ENCODE results near the gene PLEKHG4.

PLEKHG4 gene

GRCh38 chr16:67246081-67246755 lies 33.1 kb upstream of the PLEKHG4 start:
- peak; percentile 39 for DNase-seq

GRCh38 chr16:67246756-67247191 lies 32.6 kb upstream of the PLEKHG4 start:
- DNase-seq, result no peak

- peak; percentile 94 for DNase-seq
Observed at GRCh38 chr16:67247192-67248072, 31.9 kb upstream of the PLEKHG4 start, which contains the start of gene FHOD1. Gene FHOD1 (minus strand): TSS chr16:67247481. CDS start chr16:67247410, 71 bp downstream.

- no peak for DNase-seq
Observed at GRCh38 chr16:67248073-67248400, 31.3 kb upstream of the PLEKHG4 start.

DNA sequence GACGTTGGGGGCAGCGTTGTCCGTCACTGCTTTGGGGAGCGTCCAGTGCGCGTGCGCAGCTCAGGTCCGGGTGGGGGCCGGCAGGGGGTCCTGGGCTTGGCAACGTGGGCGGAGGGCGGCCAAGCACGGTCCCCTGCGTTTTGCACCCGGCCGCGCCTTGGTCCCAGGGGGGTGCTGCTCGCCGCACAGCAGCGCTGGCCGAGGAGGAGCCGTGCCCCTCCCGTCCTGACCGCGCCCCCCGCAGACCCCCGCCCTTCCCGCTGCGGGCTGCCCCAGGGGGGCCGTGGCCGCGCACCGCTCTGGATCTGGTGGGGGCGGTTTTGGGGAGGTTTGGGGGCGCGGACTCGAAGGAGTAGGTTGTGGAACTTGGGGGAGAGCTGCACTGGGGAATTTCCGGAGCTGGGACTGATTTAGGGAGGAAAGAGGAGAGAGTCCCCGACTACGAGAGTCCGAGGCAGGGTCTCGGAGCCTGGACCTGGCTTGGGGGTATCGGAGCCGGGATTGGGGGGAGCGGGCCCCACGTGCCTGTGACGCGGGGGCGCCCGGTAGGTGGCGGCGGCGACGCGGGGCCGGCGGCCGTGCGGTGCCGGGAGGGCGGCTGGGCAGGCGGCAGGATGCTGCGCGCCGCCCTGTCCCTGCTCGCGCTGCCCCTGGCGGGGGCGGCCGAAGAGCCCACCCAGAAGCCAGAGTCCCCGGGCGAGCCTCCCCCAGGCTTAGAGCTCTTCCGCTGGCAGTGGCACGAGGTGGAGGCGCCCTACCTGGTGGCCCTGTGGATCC lies 30.7 kb upstream of the PLEKHG4 start, which contains the start of gene SLC9A5:
Gene SLC9A5, plus strand, starts transcription at position 579 of the 777 bp plus-strand sequence. Its CDS starts 36 bp downstream, at position 615.
- no peak for DNase-seq

DNA sequence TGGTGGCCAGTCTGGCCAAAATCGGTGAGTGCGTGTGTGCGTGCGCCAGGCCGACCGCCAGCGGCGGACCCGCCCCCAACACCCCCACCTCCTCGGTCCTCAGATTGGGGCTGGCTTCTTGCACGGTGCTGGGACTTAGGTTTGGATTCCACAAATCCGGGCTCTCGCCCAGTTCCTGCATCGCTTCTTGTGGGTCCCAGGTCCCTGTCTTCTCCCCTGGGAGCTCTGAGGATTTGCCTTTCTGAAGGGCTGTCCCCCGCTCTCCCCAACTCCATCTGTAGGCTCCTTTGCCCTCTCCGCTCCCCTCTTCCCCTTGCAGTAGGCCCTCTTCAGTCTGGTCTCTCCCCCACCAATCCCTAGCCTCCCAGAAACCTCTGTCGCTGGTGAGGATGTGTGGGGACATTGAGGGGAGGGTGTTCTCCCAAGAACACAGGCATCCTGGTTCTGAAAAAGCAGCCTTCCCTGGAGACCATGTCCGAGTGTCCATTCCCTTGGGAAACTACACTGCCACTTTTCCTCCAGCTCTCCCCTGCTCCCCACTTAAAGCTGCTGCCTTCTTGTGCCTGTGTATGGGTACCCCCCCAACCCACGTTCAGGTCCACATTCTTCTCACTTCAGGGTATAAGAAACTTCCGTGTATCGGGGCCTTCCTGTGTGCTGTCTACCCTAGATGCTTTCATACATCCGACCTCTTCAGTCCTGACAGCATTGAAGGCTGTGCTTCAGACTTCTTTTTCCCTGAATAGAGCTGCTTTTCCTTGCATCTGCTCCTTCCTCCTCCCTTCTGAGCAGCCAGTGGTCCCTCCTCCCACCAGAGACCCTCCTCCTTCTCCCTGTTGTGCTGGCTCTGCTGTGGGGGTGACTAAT lies 29.9 kb upstream of the PLEKHG4 start:
- DNase-seq, result no peak

DNA sequence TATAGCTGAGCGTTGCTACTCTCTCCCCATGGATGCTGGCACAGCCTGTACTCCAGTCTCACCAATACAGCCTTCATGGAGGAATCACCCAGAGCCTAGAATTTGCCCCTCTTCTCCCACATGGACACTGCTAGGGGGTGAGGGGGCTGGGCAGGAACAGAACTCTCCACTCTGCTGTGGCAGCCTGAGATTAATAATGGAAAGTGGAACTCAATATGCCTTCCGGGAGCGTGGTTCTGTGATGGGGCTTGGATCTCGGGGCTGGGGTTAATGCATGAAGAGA lies 29.3 kb upstream of the PLEKHG4 start:
- DNase-seq, result no peak

- DNase-seq, result no peak
Observed at GRCh38 chr16:67252609-67253497, 26.5 kb upstream of the PLEKHG4 start.

DNA sequence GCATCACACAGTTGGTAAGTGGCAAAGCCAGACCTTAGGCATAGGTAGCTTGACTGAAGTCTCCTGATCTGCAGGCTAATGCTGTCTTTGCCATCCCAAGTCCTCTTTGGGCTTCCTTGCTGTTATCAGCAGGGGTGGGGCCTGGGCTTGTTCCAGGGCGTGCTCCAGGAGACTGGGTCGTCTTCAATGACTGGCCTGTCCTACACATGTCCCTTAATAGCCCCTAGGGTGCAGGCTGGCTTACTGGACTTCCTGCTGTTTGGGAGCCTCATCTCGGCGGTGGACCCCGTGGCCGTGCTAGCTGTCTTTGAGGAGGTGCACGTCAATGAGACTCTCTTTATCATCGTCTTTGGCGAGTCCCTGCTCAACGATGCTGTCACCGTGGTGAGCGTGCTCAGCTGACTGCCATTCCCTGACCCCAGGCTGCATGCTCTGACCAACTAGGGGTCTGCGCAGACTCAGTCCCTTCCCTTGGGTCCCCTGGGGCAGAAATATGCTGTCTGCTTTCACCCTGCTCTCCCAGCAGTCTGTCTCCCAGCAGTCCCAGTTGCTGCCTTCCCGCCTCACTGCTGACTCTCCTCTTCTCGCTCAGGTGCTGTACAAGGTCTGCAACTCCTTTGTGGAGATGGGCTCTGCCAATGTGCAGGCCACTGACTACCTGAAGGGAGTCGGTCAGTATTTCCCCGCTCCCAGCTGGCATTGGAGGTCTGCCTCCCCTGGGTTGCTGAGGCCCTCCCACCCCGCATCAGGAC lies 24.4 kb upstream of the PLEKHG4 start:
- no peak for DNase-seq

- DNase-seq, result no peak
Observed at GRCh38 chr16:67255553-67256221, 23.6 kb upstream of the PLEKHG4 start.

DNA sequence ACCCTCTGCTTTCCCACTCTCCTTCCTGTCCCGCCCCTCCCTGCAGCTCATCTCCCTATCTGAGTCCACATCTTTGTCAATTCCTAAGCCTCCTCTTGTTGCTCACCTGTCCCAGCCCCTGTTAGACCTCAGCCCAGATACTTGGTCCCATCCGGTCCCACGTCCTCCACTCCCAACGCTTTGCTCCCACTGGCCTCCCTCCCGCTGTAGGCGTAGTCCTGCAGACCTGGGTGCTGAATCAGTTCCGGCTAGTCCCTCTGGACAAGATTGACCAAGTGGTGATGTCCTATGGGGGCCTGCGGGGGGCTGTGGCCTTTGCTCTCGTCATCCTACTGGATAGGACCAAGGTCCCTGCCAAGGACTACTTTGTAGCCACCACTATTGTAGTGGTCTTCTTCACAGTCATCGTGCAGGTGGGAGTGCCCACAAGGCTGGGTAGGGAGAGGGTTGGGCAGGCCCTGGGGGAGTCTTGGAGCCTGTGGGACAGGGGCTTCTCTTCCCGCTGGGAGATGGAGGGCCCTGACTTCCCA lies 22.6 kb upstream of the PLEKHG4 start:
- DNase-seq, result no peak

DNA sequence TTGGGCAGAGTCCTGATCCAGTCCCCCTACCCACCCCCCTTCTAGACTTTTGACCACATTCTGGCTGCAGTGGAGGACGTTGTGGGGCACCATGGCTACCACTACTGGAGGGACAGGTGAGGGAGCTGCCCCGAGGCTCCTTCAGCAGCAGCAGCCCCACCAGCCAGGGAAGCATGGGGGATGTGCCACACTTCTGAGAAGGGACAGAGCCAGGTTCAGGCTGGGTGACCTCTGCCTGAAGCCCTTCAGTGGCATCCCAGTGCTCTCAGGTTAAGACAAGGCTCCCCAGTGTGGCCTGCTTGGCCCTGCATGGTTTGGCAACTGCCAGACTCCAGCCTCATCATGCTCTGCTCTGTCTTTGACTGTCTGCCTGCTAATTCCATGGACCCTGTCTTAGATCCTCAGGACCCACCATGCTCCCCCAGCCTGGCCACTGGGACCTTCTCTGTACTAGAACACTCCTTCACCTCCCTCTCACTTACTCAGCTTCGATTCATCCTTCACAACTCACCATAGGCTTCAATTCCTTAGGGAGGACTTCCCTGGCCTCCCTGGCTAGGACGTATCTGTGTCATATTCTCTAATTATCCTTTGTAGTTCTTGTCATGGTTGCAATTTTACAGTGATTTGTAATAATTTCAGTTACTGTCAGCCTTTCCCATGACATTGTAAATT lies 21.7 kb upstream of the PLEKHG4 start:
- DNase-seq, result no peak

DNA sequence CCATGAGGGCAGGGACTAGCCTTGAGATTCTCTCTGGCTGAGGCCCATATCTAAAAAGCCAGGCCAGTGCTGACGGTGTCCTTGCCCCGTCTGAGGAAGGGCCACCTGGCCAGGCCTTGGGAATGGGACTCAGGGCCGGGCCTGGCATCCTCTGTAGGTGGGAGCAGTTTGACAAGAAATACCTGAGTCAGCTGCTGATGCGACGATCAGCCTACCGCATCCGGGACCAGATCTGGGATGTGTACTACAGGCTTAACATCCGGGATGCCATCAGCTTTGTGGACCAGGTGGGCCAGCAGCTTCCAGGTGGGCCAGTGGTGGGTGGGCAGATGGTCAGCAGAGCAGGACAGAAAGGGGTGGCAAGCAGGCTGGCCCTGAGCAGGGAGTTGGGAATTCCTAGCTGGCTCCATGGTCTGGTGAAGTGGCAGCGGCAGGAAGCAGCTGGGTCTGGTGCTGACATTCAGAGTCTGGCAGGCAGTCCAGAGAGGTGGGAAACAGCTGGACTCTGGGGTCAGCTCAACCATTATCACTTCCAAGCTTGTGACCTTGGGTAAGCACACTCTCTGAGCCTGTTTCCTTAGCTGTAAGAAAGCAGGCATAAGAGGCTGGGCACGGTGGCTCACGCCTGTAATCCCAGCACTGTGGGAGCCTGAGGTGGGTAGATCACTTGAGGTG lies 21.0 kb upstream of the PLEKHG4 start:
- no peak for DNase-seq

GRCh38 chr16:67259705-67260104 lies 19.6 kb upstream of the PLEKHG4 start:
- DNase-seq, result no peak

GRCh38 chr16:67260426-67261063 lies 18.8 kb upstream of the PLEKHG4 start:
- DNase-seq, result peak; percentile 11

DNA sequence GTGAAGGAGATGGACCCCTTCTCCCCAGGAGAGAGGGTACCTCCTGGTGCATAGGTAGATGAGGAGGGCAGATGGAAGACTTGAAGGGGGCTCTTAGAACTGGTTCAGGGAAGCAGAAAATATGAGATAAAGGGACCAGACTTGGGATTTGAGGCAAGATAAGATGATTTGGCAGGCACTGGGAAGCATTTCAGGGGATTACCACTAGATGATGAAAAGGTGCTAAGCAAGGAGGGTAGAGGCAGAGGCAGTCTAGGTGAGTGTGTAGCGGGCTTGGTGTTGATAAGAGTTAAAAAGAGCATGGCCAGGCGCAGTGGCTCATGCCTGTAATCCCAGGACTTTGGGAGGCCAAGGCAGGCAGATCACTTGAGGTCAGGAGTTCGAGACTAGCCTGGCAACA lies 16.1 kb upstream of the PLEKHG4 start:
- DNase-seq, result no peak

DNA sequence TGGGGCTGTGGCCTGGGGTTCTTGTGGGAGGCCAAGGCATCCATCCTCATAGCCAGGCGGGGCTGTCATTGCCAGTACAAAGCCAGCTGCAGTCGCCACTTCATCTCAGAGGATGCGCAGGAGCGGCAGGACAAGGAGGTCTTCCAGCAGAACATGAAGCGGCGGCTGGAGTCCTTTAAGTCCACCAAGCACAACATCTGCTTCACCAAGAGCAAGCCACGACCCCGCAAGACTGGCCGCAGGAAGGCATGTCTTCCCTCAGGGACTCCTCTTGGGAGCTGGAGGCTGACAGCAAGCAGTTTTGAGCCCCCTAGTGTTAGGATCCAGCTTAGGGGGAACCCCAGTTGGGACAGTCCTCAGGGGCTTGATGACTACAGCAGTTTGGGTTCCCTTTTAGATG lies 15.1 kb upstream of the PLEKHG4 start:
- DNase-seq, result no peak

DNA sequence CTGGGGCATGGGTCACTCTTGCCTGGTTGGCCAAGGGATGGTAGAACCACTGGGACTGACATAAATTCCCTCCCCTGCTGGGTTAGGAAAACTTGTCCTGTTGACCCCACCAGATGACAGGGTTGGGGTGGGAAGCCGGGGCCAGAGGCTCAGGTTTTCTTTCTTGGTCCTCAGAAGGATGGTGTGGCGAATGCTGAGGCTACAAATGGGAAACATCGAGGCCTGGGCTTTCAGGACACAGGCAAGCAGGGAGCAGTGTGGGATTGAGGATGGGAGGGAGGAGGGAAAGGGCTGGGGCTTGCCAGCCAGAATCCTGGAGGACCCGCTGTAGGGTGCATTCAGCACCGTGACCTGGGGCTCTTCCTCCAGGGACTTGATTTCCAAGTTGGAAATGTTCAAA lies 14.5 kb upstream of the PLEKHG4 start:
- no peak for DNase-seq
